Measurements from ENCODE around the gene PBX3. TPM values are rescaled to one million over a fixed set of nuclear protein-coding genes. Genes with fewer than 3 reads are reported as not detected.

PBX3 gene
- total RNA-seq, 1 experiment from 2014 or later, result 46.0 TPM

- Histone ChIP-seq H3T11ph (ENCODE audit: low read length) (no peak overlapping the region), H3K18ac (ENCODE audit: insufficient read length, low read depth, low read length) (no peak overlapping the region), H4K5ac (ENCODE audit: insufficient read length, low read depth, low read length) (no peak overlapping the region), H3K23me2 (ENCODE audit: insufficient read length, low read depth, low read length, poor library complexity, severe bottlenecking) (no peaks in the 10 kb centered on the region), H2BK120ac (ENCODE audit: low read depth, low read length, poor library complexity, severe bottlenecking) (no peak overlapping the region), H2BK5ac (ENCODE audit: insufficient read length, low read length) (no peak overlapping the region), H3K4ac (ENCODE audit: low read depth, low read length) (no peak overlapping the region), H3K27ac (ENCODE audit: insufficient read length, low read depth, low read length) (no peak overlapping the region), H3K9ac (ENCODE audit: extremely low read depth, insufficient read length, low read length) (no peak overlapping the region), H3K79me1 (ENCODE audit: insufficient read depth, low read depth, low read length, poor library complexity, severe bottlenecking) (no peaks in the 10 kb centered on the region), H4K8ac (replicated peaks; ENCODE audit: insufficient read length, low read depth, low read length) (no peak overlapping the region), H4K20me1 (ENCODE audit: control insufficient read depth, insufficient read depth, insufficient read length) (no peaks in the 10 kb centered on the region), H2BK20ac (ENCODE audit: low read depth, low read length, poor library complexity, severe bottlenecking) (no peak overlapping the region), H3K27me3 (ENCODE audit: insufficient read depth, low read length) (no peaks in the 10 kb centered on the region), H3K56ac (ENCODE audit: insufficient read length, low read depth, low read length) (no peak overlapping the region), H2AK5ac (ENCODE audit: insufficient read length, low read length) (no peak overlapping the region), H3K79me2 (ENCODE audit: insufficient read depth, low read length) (no peaks in the 10 kb centered on the region), H3K4me2 (ENCODE audit: insufficient read depth, insufficient read length, low read length) (no peak overlapping the region), H4K91ac (ENCODE audit: insufficient read length, low read depth, low read length) (no peak overlapping the region), H3K23ac (ENCODE audit: insufficient read length, low read depth, low read length) (no peak overlapping the region), H3K4me1 (ENCODE audit: insufficient read depth, low read length) (no peaks in the 10 kb centered on the region), H3K9me3 (ENCODE audit: control insufficient read depth, low read depth, low read length) (no peaks in the 10 kb centered on the region), H3K14ac (ENCODE audit: insufficient read depth, low read length) (no peak overlapping the region), H2BK15ac (ENCODE audit: low read depth, low read length) (no peak overlapping the region), H2AFZ (ENCODE audit: low read length) (no peak overlapping the region), H2BK12ac (ENCODE audit: insufficient read length, low read depth, low read length) (no peak overlapping the region)
- Mint-ChIP-seq H3K4me1 (no peaks in the 10 kb centered on the region), H3K4me3 (no peak overlapping the region), H3K9me3 (peaks cover 5 to 7% of the 10 kb centered on the region in 2 experiments), H3K27me3 (ENCODE audit: low read depth) (no peaks in the 10 kb centered on the region; the same call in 1 of the 2 replicates), H3K27ac (peak overlapping the region in 1 of 3 experiments; percentile 85; a peak in 1 of 7 replicates), H3K36me3 (ENCODE audit: insufficient read depth in 1 of 3, low read depth in 3 of 3) (peaks cover 3 to 21% (median 14%) of the 10 kb centered on the region in 3 experiments; a peak in 5 of 7 replicates)
- no CpG with 5 or more reads among the region's 3 CpGs for whole genome bisulfite sequencing (ENCODE audit: extremely low coverage, insufficient read length, low lambda C conversion rate)
- TF ChIP-seq CTCF (conservative IDR thresholded peaks at IDR 0.05), result no peak
- DNase-seq, result no peak
These were observed 223.9 kb downstream of the PBX3 start for GRCh38 chr9:125971050-125971449.
